ENCODE measurements around the gene SLC9A5. TPM values are rescaled to one million over a fixed set of nuclear protein-coding genes. Genes with fewer than 3 reads are reported as not detected.

The SLC9A5 gene
- total and polyA plus RNA-seq, 2 donors (not counting 3 experiments of a cell fraction or from before 2014, with no cell fraction given) = 2.7 to 2.8 TPM

- Histone ChIP-seq H3K36me3 (ENCODE audit: control insufficient read depth in 2 of 2, extremely low read depth in 1 of 2, insufficient read depth in 2 of 2, low read length in 2 of 2) (no peaks in the 10 kb centered on the region), H3K4me2 (ENCODE audit: insufficient read depth, low read length) (no peak overlapping the region), H3K4me3 (replicated peaks in 1 of 3; ENCODE audit: insufficient read depth in 1 of 3, low read depth in 1 of 3, low read length in 3 of 3) (no peak overlapping the region), H3K9me1 (replicated peaks; ENCODE audit: control insufficient read depth, extremely low read depth, insufficient read depth, low read length) (no peaks in the 10 kb centered on the region), H3K27me3 (ENCODE audit: control insufficient read depth in 2 of 2, insufficient read depth in 2 of 2, low read length in 2 of 2) (no peaks in the 10 kb centered on the region), H3K27ac (ENCODE audit: insufficient read depth, low read depth, low read length) (peak overlapping the region; percentile 72), H4K20me1 (replicated peaks; ENCODE audit: control insufficient read depth, extremely low read depth, insufficient read depth, low read length) (no peaks in the 10 kb centered on the region), H3K79me2 (ENCODE audit: control insufficient read depth, insufficient read depth, low read length) (no peaks in the 10 kb centered on the region), H3K9ac (replicated peaks; ENCODE audit: extremely low read depth, insufficient read depth, low read length) (no peak overlapping the region), H3K4me1 (ENCODE audit: control insufficient read depth, extremely low read depth, insufficient read depth, low read length) (peaks cover 12% of the 10 kb centered on the region), H3K9me3 (replicated peaks; ENCODE audit: control insufficient read depth, insufficient read depth, low read length) (no peaks in the 10 kb centered on the region), H2AFZ (ENCODE audit: low read depth, low read length) (peak overlapping the region; percentile 2)
- BruUV-seq (replicated peaks) = no TSS peak
- intact Hi-C loops (cut with micrococcal nuclease) (loop anchor here (10.0 kb wide), 1 partner anchor 592 kb away; no protein-coding TSS in a partner anchor), dilution Hi-C loops (cut with MboI; ENCODE audit: extremely low pct_ligation_motif_present, low sequenced_read_pairs) (no loop called here)
- TF ChIP-seq FOS (IDR thresholded peaks at IDR 0.05; ENCODE audit: borderline replicate concordance, insufficient read depth, low read length) (no peak), MYC (IDR thresholded peaks at IDR 0.05; ENCODE audit: low read depth, low read length) (no peak), POLR2AphosphoS5 (IDR thresholded peaks at IDR 0.05; ENCODE audit: insufficient read depth, low read depth, low read length) (no peak), EZH2 (IDR thresholded peaks at IDR 0.05; ENCODE audit: borderline replicate concordance, low read depth, low read length, severe bottlenecking) (no peak), MAX (IDR thresholded peaks at IDR 0.05; ENCODE audit: insufficient read depth, insufficient read length) (no peak), POLR2A (IDR thresholded peaks at IDR 0.05; ENCODE audit: low read depth, low read length) (no peak), GATA2 (IDR thresholded peaks at IDR 0.05; ENCODE audit: insufficient read depth, insufficient read length, low read depth, low read length) (no peak), JUN (IDR thresholded peaks at IDR 0.05; ENCODE audit: borderline replicate concordance, insufficient read depth, insufficient read length, low read depth) (no peak), CTCF (IDR thresholded peaks at IDR 0.05; ENCODE audit: extremely low read depth in 1 of 2, insufficient read depth in 1 of 2, low read depth in 1 of 2, low read length in 2 of 2) (no peak)
- ChIA-PET POLR2A (no interaction called here), CTCF (interaction anchor here (0.7 to 2.2 kb wide), 2 partner anchors 14 to 25 kb away, joined by 3 to 14 read pairs; partner anchors contain the start of genes KCTD19 and LRRC36)
- FAIRE-seq = no peak
- no peak for DNase-seq (ENCODE audit: low read depth, low spot score)
These were observed 63.9 kb downstream of the SLC9A5 start for GRCh38 chr16:67312719-67313118.

Data from endothelial cell of umbilical vein (primary cell).